Measurements from ENCODE around the gene SLC35E1. TPM values are rescaled to one million over a fixed set of nuclear protein-coding genes. Genes with fewer than 3 reads are reported as not detected.

SLC35E1 gene
- total and polyA plus RNA-seq, 2 of the 13 experiments (the other 11 are each of a cell fraction or from before 2014, with no cell fraction given), result 21.2 to 46.5 TPM

DNA sequence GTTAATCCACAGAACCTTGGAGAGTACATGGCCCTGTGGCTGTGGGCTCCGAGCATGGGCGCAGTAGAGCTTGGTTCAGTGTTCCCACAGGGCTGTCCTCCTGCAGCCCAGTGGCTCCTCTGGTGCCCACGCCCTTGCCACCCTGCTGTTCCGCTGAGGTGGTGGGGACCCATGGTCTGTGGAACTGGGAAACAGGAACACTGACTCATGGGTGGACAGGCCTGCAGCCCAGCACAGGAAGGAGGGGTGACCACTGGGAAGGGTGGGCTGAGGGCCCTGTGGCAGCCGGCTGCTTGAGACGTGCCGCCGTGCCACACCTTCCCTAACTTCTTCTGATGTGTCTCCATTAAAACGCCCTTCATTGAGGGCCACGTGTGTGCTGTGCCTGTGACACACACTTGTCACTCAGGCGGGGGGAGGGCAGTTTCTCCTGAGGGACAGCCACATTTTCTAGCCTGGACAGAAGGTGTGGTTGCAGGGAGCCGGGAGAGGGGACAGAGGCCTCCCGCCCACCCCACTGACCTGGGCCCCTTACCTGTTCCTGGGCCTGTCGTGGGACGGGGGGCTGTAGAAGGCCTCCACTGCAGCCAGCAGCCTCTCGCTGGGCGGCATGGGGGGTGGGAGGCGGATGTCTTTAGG is 51.1 kb downstream of the SLC35E1 start:
- ChIA-PET CTCF (ENCODE audit: low intra/inter-chr PET ratio, low total read pairs) (no interaction called here), POLR2A (no interaction called here)
- ATAC-seq (no peak; the same call in 2 of the 3 replicates), DNase-seq (ENCODE audit: low spot score) (no peak), FAIRE-seq (no peak)
- Histone ChIP-seq H3K9me3 (ENCODE audit: low read length) (no peaks in the 10 kb centered on the region), H3K36me3 (replicated peaks in 1 of 2; ENCODE audit: control insufficient read depth in 1 of 2, insufficient read depth in 2 of 2, low read length in 2 of 2) (peaks cover 47 to 90% of the 10 kb centered on the region in 2 experiments), H3K4me3 (replicated peaks in 1 of 3; ENCODE audit: insufficient read depth in 1 of 3, low read depth in 2 of 3, low read length in 3 of 3) (no peak overlapping the region), H2AFZ (ENCODE audit: low read length) (no peak overlapping the region), H4K20me1 (ENCODE audit: insufficient read depth, low read length) (no peaks in the 10 kb centered on the region), H3K27me3 (ENCODE audit: control insufficient read depth in 1 of 2, insufficient read depth in 2 of 2, low read length in 2 of 2) (no peaks in the 10 kb centered on the region; a peak in 1 of 5 replicates), H3K4me1 (ENCODE audit: insufficient read depth, low read length) (no peaks in the 10 kb centered on the region), H3K4me2 (ENCODE audit: low read depth, low read length) (no peak overlapping the region), H3K9ac (ENCODE audit: insufficient read depth, low read depth, low read length) (no peak overlapping the region), H3K27ac (ENCODE audit: extremely low read length, insufficient read depth, low read length) (no peak overlapping the region), H3K79me2 (ENCODE audit: insufficient read depth, low read length) (no peaks in the 10 kb centered on the region)
- intact Hi-C loops (cut with micrococcal nuclease; ENCODE audit: unreplicated experiment) (no loop called here), in situ Hi-C loops (cut with HindIII; ENCODE audit: extremely low pct_ligation_motif_present, low pct_unique_long_range_greater_than_20kb) (no loop called here)
- TF ChIP-seq, protein P1, sequence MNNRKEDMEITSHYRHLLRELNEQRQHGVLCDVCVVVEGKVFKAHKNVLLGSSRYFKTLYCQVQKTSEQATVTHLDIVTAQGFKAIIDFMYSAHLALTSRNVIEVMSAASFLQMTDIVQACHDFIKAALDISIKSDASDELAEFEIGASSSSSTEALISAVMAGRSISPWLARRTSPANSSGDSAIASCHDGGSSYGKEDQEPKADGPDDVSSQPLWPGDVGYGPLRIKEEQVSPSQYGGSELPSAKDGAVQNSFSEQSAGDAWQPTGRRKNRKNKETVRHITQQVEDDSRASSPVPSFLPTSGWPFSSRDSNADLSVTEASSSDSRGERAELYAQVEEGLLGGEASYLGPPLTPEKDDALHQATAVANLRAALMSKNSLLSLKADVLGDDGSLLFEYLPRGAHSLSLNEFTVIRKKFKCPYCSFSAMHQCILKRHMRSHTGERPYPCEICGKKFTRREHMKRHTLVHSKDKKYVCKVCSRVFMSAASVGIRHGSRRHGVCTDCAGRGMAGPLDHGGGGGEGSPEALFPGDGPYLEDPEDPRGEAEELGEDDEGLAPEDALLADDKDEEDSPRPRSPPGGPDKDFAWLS (CRISPR knock-in tag; IDR thresholded peaks at IDR 0.05; ENCODE audit: borderline replicate concordance), result 0 out of 2 replicates have a peak, but pooled peaks have one; percentile 39
- TF ChIP-seq SMYD3 (CRISPR knock-in tag; IDR thresholded peaks at IDR 0.05) (no peak), CREB1 (IDR thresholded peaks at IDR 0.05) (no peak), CREB1 (CRISPR knock-in tag; IDR thresholded peaks at IDR 0.05) (no peak), ZFP36 (IDR thresholded peaks at IDR 0.05; ENCODE audit: borderline replicate concordance, low read depth, low read length, partially characterized antibody) (no peak), GLI4 (CRISPR knock-in tag; IDR thresholded peaks at IDR 0.05; ENCODE audit: borderline replicate concordance) (no peak), RBM39 (IDR thresholded peaks at IDR 0.05; ENCODE audit: low read depth, low read length, poor library complexity, severe bottlenecking) (no peak), ZC3H13 (CRISPR knock-in tag; IDR thresholded peaks at IDR 0.05) (0 out of 2 replicates have a peak, but pooled peaks have one; percentile 54), POLR2G (IDR thresholded peaks at IDR 0.05; ENCODE audit: low read depth, low read length) (peak; percentile 51), ZBTB20 (CRISPR knock-in tag; IDR thresholded peaks at IDR 0.05; ENCODE audit: borderline replicate concordance, low read depth) (no peak), BCL6 (CRISPR knock-in tag; IDR thresholded peaks at IDR 0.05) (no peak), NR2F1 (CRISPR knock-in tag; IDR thresholded peaks at IDR 0.05) (no peak), ZNF331 (CRISPR knock-in tag; IDR thresholded peaks at IDR 0.05) (no peak), CBX1 (IDR thresholded peaks at IDR 0.05; ENCODE audit: low read depth) (peak; percentile 17), DNMT3B (CRISPR knock-in tag; conservative IDR thresholded peaks at IDR 0.05) (no peak), ZSCAN20 (CRISPR knock-in tag; IDR thresholded peaks at IDR 0.05; ENCODE audit: borderline replicate concordance) (no peak), AGO1 (IDR thresholded peaks at IDR 0.05; ENCODE audit: low read depth, low read length, poor library complexity, severe bottlenecking) (peak; percentile 38)
- TF ChIP-seq, protein P2, sequence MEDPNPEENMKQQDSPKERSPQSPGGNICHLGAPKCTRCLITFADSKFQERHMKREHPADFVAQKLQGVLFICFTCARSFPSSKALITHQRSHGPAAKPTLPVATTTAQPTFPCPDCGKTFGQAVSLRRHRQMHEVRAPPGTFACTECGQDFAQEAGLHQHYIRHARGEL (CRISPR knock-in tag; IDR thresholded peaks at IDR 0.05), result no peak
- TF ChIP-seq, protein P3, sequence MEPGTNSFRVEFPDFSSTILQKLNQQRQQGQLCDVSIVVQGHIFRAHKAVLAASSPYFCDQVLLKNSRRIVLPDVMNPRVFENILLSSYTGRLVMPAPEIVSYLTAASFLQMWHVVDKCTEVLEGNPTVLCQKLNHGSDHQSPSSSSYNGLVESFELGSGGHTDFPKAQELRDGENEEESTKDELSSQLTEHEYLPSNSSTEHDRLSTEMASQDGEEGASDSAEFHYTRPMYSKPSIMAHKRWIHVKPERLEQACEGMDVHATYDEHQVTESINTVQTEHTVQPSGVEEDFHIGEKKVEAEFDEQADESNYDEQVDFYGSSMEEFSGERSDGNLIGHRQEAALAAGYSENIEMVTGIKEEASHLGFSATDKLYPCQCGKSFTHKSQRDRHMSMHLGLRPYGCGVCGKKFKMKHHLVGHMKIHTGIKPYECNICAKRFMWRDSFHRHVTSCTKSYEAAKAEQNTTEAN (CRISPR knock-in tag; conservative IDR thresholded peaks at IDR 0.05), result no peak
- TF ChIP-seq, protein P4, sequence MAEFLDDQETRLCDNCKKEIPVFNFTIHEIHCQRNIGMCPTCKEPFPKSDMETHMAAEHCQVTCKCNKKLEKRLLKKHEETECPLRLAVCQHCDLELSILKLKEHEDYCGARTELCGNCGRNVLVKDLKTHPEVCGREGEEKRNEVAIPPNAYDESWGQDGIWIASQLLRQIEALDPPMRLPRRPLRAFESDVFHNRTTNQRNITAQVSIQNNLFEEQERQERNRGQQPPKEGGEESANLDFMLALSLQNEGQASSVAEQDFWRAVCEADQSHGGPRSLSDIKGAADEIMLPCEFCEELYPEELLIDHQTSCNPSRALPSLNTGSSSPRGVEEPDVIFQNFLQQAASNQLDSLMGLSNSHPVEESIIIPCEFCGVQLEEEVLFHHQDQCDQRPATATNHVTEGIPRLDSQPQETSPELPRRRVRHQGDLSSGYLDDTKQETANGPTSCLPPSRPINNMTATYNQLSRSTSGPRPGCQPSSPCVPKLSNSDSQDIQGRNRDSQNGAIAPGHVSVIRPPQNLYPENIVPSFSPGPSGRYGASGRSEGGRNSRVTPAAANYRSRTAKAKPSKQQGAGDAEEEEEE (CRISPR knock-in tag; IDR thresholded peaks at IDR 0.05; ENCODE audit: borderline replicate concordance), result no peak
- 98% methylated on average over 9 of the region's 18 CpGs for WGBS (ENCODE audit: low lambda C conversion rate)
- no TSS peak for BruUV-seq (replicated peaks)

Data from HepG2 (cell line).